A549 (cell line): ENCODE results near the gene NLRC5. TPM values are rescaled to one million over a fixed set of nuclear protein-coding genes. Genes with fewer than 3 reads are reported as not detected.

ENCODE experiments used
- ATAC-seq, 2 experiments: fragments of 200-7000 bp in 1 of 2; fragments of >200 bp in 1 of 2; cut with Nextera tagmentation in 1 of 2; cut with Tn5 transposase in 1 of 2; 3 replicates each; pipeline versions ENCODE4 v1.8.0 to v1.9.1; 2018 to 2020; ENCODE audit warnings: mild to moderate bottlenecking in 1 of 2, moderate library complexity in 1 of 2
- CTCF ChIA-PET: fragments of 300-600 bp; sonication (Branson Sonifier 250); formaldehyde crosslinking; extraction: SDS; loops from one replicate; lab custom pipeline; 2021; ENCODE audit warnings: antibody characterized with exemption, inconsistent platforms; lab: Yijun Ruan, JAX
- POLR2A ChIA-PET: fragments of 350-600 bp; formaldehyde crosslinking; extraction: SDS; loops from one replicate; lab custom pipeline; 2021; ENCODE audit warnings: antibody characterized with exemption, inconsistent platforms; lab: Yijun Ruan, JAX
- DNase-seq, 2 experiments: peaks; one replicate each; pipeline versions ENCODE4 v3.0.0 to v3.0.0-alpha.2; 2011 to 2016; ENCODE audit warnings: low read depth in 1 of 2, low spot score in 1 of 2
- FAIRE-seq: peaks from 2 replicates; lab custom pipeline; 2011; peaks lifted over from hg19 to GRCh38; lab: Jason Lieb, UNC
- H3K27ac ChIP-seq, 2 experiments: fragments of >200 bp; sonication (Bioruptor Twin); formaldehyde crosslinking; 3 replicates each; pipeline ENCODE4 v1.5.1; 2016 to 2017
- H3K4me1 ChIP-seq: fragments of >200 bp; sonication (Bioruptor Twin); formaldehyde crosslinking; 3 replicates; pipeline ENCODE4 v1.6.1; 2016
- H3K4me2 ChIP-seq: fragments of >200 bp; sonication (Bioruptor Twin); formaldehyde crosslinking; 3 replicates; pipeline ENCODE4 v1.6.1; 2016
- H3K4me3 ChIP-seq: fragments of >200 bp; sonication (Bioruptor Twin); formaldehyde crosslinking; 3 replicates; pipeline ENCODE4 v1.5.1; 2016
- H3K9me3 ChIP-seq: fragments of >200 bp; sonication (Bioruptor Twin); formaldehyde crosslinking; 3 replicates; pipeline ENCODE4 v1.6.1; 2016
- BHLHE40 ChIP-seq: IDR thresholded peaks from 2 replicates; pipeline ENCODE4 v1.6.1; 2012; ENCODE audit warnings: low read depth, low read length, inconsistent platforms
- CBX2 ChIP-seq: fragments of 200-600 bp; sonication (generic); IDR thresholded peaks from 2 replicates; pipeline ENCODE4 v1.6.1; 2016; ENCODE audit warnings: low read depth, mild to moderate bottlenecking, borderline replicate concordance
- CHD4 ChIP-seq: fragments of 200-600 bp; sonication (generic); IDR thresholded peaks from 2 replicates; pipeline ENCODE4 v1.6.1; 2016; ENCODE audit warnings: antibody characterized with exemption, mild to moderate bottlenecking, borderline replicate concordance
- HEYL ChIP-seq: fragments of 250-450 bp; sonication (Bioruptor Pico); IDR thresholded peaks from 2 replicates; pipeline ENCODE4 v1.8.0; 2021; ENCODE audit warnings: mild to moderate bottlenecking, moderate library complexity
- KDM1A ChIP-seq: fragments of 200-600 bp; sonication (generic); IDR thresholded peaks from 2 replicates; pipeline ENCODE4 v1.6.1; 2016; ENCODE audit warnings: low read depth, mild to moderate bottlenecking
- NFE2L2 ChIP-seq: fragments of 150-350 bp; conservative IDR thresholded peaks from 2 replicates; pipeline ENCODE4 v1.6.1; 2014; ENCODE audit warnings: low read length
- PHF8 ChIP-seq: fragments of 200-600 bp; sonication (generic); IDR thresholded peaks from 2 replicates; pipeline ENCODE4 v1.6.1; 2016; ENCODE audit warnings: low read depth, mild to moderate bottlenecking, antibody characterized with exemption, moderate library complexity, borderline replicate concordance
- RARB ChIP-seq: fragments of 250-450 bp; sonication (Bioruptor Pico); IDR thresholded peaks from 2 replicates; pipeline ENCODE4 v1.8.0; 2021; ENCODE audit warnings: mild to moderate bottlenecking, moderate library complexity
- TP53 ChIP-seq: fragments of 250-450 bp; sonication (Bioruptor Pico); IDR thresholded peaks from 2 replicates; pipeline ENCODE4 v1.5.0; 2021; ENCODE audit warnings: mild to moderate bottlenecking, moderate library complexity
- ZNF302 ChIP-seq: fragments of 250-450 bp; sonication (Bioruptor Pico); IDR thresholded peaks from 2 replicates; pipeline ENCODE4 v1.9.0; 2021; ENCODE audit warnings: inconsistent platforms, mild to moderate bottlenecking, moderate library complexity
- WGBS: methylation state at CpG from one replicate; pipeline ENCODE4 v1.1.6; 2017; ENCODE audit errors: missing lambda C conversion rate; 5-methylcytosine and 5-hydroxymethylcytosine counted together
- polyA plus RNA-seq, 4 experiments: library from polyadenylated mRNA; depleted of rRNA in 3 of 4; stranded (reverse); fragments of >200 nt; fragmentation: RNase III in 1 of 4; extraction: RNeasy Plus Mini Kit Qiagen cat#74134 plus additional on column Dnase treatment in 1 of 4; gene quantifications; 2 replicates in 3 of 4; 3 replicates in 1 of 4; pipeline ENCODE4 v1.2.3, GENCODE V29; 2011 to 2017
- TF ChIP-seq, protein P1 (sequence below): fragments of >200 bp; sonication (Bioruptor Twin); formaldehyde crosslinking; IDR thresholded peaks from 3 replicates; pipeline ENCODE4 v1.6.1; 2016
- TF ChIP-seq, protein P2 (sequence below): fragments of 200-600 bp; sonication (generic); IDR thresholded peaks from 2 replicates; pipeline ENCODE4 v1.6.1; 2016; ENCODE audit warnings: antibody characterized with exemption, mild to moderate bottlenecking, moderate library complexity
- TF ChIP-seq, protein P3 (sequence below): fragments of 250-450 bp; sonication (Bioruptor Pico); IDR thresholded peaks from 2 replicates; pipeline ENCODE4 v1.5.0; 2021; ENCODE audit warnings: mild to moderate bottlenecking, moderate library complexity, borderline replicate concordance

Gene NLRC5
- polyA plus RNA-seq, 2 of the 4 experiments (the other 2 are of a cell fraction): 2.5 to 3.6 TPM

- TF ChIP-seq RARB (CRISPR knock-in tag) (no peak), TP53 (CRISPR knock-in tag) (no peak), CBX2 (no peak), PHF8 (no peak), ZNF302 (CRISPR knock-in tag) (no peak), CHD4 (no peak), KDM1A (no peak), NFE2L2 (no peak), HEYL (no peak), BHLHE40 (no peak)
- TF ChIP-seq, protein P1, sequence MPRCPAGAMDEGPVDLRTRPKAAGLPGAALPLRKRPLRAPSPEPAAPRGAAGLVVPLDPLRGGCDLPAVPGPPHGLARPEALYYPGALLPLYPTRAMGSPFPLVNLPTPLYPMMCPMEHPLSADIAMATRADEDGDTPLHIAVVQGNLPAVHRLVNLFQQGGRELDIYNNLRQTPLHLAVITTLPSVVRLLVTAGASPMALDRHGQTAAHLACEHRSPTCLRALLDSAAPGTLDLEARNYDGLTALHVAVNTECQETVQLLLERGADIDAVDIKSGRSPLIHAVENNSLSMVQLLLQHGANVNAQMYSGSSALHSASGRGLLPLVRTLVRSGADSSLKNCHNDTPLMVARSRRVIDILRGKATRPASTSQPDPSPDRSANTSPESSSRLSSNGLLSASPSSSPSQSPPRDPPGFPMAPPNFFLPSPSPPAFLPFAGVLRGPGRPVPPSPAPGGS: no peak
- TF ChIP-seq, protein P2, sequence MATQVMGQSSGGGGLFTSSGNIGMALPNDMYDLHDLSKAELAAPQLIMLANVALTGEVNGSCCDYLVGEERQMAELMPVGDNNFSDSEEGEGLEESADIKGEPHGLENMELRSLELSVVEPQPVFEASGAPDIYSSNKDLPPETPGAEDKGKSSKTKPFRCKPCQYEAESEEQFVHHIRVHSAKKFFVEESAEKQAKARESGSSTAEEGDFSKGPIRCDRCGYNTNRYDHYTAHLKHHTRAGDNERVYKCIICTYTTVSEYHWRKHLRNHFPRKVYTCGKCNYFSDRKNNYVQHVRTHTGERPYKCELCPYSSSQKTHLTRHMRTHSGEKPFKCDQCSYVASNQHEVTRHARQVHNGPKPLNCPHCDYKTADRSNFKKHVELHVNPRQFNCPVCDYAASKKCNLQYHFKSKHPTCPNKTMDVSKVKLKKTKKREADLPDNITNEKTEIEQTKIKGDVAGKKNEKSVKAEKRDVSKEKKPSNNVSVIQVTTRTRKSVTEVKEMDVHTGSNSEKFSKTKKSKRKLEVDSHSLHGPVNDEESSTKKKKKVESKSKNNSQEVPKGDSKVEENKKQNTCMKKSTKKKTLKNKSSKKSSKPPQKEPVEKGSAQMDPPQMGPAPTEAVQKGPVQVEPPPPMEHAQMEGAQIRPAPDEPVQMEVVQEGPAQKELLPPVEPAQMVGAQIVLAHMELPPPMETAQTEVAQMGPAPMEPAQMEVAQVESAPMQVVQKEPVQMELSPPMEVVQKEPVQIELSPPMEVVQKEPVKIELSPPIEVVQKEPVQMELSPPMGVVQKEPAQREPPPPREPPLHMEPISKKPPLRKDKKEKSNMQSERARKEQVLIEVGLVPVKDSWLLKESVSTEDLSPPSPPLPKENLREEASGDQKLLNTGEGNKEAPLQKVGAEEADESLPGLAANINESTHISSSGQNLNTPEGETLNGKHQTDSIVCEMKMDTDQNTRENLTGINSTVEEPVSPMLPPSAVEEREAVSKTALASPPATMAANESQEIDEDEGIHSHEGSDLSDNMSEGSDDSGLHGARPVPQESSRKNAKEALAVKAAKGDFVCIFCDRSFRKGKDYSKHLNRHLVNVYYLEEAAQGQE: no peak
- TF ChIP-seq, protein P3, sequence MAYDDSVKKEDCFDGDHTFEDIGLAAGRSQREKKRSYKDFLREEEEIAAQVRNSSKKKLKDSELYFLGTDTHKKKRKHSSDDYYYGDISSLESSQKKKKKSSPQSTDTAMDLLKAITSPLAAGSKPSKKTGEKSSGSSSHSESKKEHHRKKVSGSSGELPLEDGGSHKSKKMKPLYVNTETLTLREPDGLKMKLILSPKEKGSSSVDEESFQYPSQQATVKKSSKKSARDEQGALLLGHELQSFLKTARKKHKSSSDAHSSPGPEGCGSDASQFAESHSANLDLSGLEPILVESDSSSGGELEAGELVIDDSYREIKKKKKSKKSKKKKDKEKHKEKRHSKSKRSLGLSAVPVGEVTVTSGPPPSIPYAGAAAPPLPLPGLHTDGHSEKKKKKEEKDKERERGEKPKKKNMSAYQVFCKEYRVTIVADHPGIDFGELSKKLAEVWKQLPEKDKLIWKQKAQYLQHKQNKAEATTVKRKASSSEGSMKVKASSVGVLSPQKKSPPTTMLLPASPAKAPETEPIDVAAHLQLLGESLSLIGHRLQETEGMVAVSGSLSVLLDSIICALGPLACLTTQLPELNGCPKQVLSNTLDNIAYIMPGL (CRISPR knock-in tag): no peak
- FAIRE-seq (no peak), ATAC-seq (no peak), DNase-seq (no peak)
- H3K9me3 ChIP-seq: no peaks in the 10 kb centered on the region
- ChIA-PET POLR2A (no interaction called here), CTCF (interaction anchor here (0.8 to 1.7 kb wide), 5 partner anchors 14 to 144 kb away, joined by 3 to 9 read pairs (median 3); no protein-coding TSS in a partner anchor)
- no peaks in the 10 kb centered on the region for H3K4me1 ChIP-seq
- no peak overlapping the region for H3K4me3 ChIP-seq
- H3K27ac ChIP-seq: no peak overlapping the region
- no peak overlapping the region for H3K4me2 ChIP-seq
- 76% methylated on average over 7 of the region's 8 CpGs for WGBS
Observed at GRCh38 chr16:57023541-57024249, 34.3 kb downstream of the NLRC5 start.

DNA sequence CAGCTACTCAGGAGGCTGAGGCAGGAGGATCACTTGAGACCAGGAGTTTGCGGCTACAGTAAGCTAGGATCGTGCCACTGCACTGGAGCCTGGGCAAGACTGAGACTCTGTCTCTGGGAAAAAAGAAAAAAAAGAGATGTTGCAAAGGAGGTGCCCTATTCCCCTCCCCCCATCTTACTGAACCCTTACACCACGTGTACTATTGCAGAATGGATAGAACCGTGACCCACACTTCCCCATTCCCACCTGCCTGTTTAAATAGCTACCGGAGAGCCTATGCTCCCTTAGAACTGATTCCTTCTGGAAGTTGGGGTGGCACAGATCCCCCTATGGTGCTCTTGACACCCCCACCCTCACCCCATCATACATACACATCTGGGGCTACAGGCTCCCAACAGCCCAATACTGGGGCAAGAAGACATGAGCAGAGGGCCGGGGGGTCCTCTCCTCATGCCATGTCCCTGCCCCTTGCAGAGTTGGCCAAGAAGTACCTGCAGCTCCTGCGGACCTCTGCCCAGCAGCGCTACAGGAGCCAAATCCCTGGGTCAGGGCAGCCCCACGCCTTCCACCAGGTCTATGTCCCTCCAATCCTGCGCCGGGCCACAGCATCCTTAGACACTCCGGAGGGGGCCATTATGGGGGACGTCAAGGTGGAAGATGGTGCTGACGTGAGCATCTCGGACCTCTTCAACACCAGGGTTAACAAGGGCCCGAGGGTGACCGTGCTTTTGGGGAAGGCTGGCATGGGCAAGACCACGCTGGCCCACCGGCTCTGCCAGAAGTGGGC is 35.7 kb downstream of the NLRC5 start:
- Histone ChIP-seq H3K4me1 (no peaks in the 10 kb centered on the region), H3K4me2 (no peak overlapping the region), H3K9me3 (no peaks in the 10 kb centered on the region), H3K27ac (no peak overlapping the region), H3K4me3 (no peak overlapping the region)
- ChIA-PET POLR2A (no interaction called here), CTCF (interaction anchor here (0.9 to 1.0 kb wide), 3 partner anchors 21 to 143 kb away, joined by 3 read pairs; no protein-coding TSS in a partner anchor)
- no peak for FAIRE-seq
- no peak for ATAC-seq
- 91% methylated on average over 15 of the region's 19 CpGs for WGBS
- no peak for DNase-seq
- TF ChIP-seq KDM1A: no peak
